Right atrium auricular region (tissue), 2 donors: ENCODE results near the gene BAIAP2. TPM values are rescaled to one million over a fixed set of nuclear protein-coding genes. Genes with fewer than 3 reads are reported as not detected.
"Not testable (repeated sequence)": the region's sequence is repeated elsewhere in the genome, so short reads cannot be mapped to it uniquely, and the experiment has no call there.

Experiments used
- DNase-seq: peaks from one replicate; pipeline ENCODE4 v3.0.0-alpha.2; 2019; ENCODE audit warnings: low spot score
- H3K27ac ChIP-seq, 2 donors: fragments of 200-600 bp; sonication (generic); 1 replicate in 1 of 2; 2 replicates in 1 of 2; pipeline ENCODE4 v1.5.1; 2016 to 2019
- H3K27me3 ChIP-seq, 2 donors: fragments of 200-600 bp; sonication (generic); one replicate each; pipeline versions ENCODE4 v1.5.1 to v1.6.0; 2017 to 2019
- H3K36me3 ChIP-seq: fragments of 200-600 bp; sonication (generic); one replicate; pipeline ENCODE4 v1.5.1; 2016
- H3K4me1 ChIP-seq, 2 donors: fragments of 200-600 bp; sonication (generic); one replicate each; pipeline versions ENCODE4 v1.5.1 to v1.6.0; 2017 to 2019
- H3K4me3 ChIP-seq, 2 donors: fragments of 200-600 bp; sonication (generic); 1 replicate in 1 of 2; 2 replicates in 1 of 2; pipeline ENCODE4 v1.5.1; 2017 to 2019; ENCODE audit warnings: mild to moderate bottlenecking in 1 of 2, moderate library complexity in 1 of 2
- H3K9me3 ChIP-seq, 2 donors: fragments of 200-600 bp; sonication (generic); one replicate each; pipeline ENCODE4 v1.5.1; 2019
- total RNA-seq, 2 donors: library from RNA; depleted of rRNA; stranded (reverse); fragments of >200 nt; gene quantifications; one replicate each; pipeline ENCODE4 v1.1.0, GENCODE V29; 2016
- TF ChIP-seq, protein P1 (sequence below), 2 donors: fragments of 200-600 bp; sonication (generic); IDR thresholded peaks; one replicate each; pipeline ENCODE4 v1.5.1; 2019; ENCODE audit warnings: antibody characterized with exemption in 2 of 2

Gene BAIAP2
- total RNA-seq, 2 donors from 2014 or later = 27.9 to 36.5 TPM

DNA sequence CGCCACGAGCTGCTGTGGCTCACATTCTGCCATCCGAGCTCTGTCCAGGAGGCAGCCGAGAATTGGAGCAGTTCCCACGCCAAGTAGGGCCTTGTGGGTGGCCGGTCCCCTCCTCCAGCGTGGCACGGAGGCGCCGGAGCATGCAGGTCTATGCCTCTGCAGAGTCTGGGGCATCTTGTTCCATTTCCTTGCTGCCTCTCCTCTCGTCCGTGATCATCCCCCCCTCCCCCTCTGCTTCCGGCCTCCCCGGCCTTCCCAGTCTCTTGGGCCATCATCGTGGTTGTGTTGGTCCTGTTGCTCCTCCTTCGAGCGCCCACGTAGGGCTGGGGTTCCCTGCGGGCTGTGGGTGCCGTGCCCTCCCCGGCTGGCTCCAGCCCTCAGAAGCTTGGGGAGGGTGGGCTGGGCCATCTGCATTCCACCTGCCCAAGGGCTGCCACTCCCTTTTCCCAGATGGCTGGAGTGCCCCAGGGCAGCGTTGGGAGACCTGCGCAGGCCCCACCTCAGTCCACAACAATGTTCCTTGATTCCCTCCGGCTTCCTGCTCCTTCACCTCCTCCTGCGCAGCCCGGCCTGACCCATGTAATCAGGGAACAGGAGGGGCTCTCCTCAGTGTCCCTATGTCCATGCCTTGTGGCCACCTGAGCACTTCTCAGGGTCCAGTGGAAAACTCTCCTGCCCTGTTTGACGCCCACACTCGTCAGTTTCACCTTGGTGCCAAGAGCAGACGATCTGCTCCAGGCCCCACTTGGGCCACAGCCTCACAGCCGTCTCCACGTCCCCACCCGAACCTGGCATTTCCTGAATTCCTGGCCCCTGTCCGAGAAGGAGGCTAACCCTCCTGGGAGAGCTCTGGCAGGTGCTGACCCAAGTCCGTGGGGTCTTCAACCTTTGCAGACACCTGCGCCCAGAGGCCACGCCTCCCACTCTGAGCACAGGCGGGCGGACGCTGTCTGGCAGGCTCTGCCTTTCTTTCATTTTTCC is 37.1 kb downstream of the BAIAP2 start:
- TF ChIP-seq, protein P1, sequence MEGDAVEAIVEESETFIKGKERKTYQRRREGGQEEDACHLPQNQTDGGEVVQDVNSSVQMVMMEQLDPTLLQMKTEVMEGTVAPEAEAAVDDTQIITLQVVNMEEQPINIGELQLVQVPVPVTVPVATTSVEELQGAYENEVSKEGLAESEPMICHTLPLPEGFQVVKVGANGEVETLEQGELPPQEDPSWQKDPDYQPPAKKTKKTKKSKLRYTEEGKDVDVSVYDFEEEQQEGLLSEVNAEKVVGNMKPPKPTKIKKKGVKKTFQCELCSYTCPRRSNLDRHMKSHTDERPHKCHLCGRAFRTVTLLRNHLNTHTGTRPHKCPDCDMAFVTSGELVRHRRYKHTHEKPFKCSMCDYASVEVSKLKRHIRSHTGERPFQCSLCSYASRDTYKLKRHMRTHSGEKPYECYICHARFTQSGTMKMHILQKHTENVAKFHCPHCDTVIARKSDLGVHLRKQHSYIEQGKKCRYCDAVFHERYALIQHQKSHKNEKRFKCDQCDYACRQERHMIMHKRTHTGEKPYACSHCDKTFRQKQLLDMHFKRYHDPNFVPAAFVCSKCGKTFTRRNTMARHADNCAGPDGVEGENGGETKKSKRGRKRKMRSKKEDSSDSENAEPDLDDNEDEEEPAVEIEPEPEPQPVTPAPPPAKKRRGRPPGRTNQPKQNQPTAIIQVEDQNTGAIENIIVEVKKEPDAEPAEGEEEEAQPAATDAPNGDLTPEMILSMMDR (IDR thresholded peaks at IDR 0.05) = no peak
- Histone ChIP-seq H3K4me1 (peaks cover 0 to 18% of the 10 kb centered on the region in 2 donors), H3K27me3 (no peaks in the 10 kb centered on the region), H3K9me3 (no peaks in the 10 kb centered on the region), H3K27ac (no peak overlapping the region), H3K36me3 (peaks cover 8% of the 10 kb centered on the region), H3K4me3 (no peak overlapping the region)
- DNase-seq = no peak

DNA sequence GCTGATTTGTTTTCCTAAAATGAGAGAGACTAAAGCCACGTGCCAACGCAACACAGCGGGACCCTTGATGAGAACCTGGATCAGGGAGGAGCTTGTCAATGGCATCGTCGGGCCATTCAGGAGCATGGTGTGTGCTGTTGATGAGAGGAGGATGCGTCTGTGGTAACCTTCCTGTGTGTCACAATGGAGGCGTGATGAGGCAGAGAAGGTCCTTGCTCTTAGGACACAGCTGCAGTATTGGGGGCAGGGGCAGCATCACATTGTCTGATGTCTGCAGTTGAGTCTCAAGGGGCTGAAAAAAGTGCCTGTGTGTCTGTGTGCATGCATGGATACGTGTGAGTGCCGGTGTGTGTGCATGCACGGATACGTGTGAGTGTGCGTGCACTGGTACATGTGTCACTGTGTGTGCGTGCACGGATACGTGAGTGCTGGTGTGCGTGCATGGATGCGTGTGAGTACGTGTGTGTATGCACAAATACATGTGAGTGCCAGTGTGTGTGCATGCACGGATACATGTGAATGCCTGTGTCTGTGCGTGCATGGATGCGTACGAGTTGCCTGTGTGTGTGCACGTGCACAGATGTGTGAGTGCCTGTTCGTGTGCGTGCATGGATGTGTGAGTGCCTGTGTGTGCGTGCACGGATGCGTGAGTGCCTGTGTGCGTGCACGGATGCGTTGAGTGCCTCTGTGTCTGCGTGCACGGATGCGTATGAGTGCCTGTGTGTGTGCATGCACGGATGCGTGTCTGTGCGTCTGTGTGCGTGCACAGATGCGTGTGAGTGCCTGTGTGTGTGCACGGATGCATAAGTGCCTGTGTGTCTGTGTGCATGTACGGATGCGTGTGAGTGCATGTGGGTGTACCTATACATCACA is 39.3 kb downstream of the BAIAP2 start:
- Histone ChIP-seq H3K4me1 (peaks cover 0 to 8% of the 10 kb centered on the region in 2 donors), H3K27ac (no peak overlapping the region), H3K36me3 (peaks cover 8% of the 10 kb centered on the region), H3K4me3 (no peak overlapping the region), H3K9me3 (no peaks in the 10 kb centered on the region), H3K27me3 (no peaks in the 10 kb centered on the region)
- no peak for DNase-seq
- TF ChIP-seq, protein P1 (IDR thresholded peaks at IDR 0.05) = no peak

DNA sequence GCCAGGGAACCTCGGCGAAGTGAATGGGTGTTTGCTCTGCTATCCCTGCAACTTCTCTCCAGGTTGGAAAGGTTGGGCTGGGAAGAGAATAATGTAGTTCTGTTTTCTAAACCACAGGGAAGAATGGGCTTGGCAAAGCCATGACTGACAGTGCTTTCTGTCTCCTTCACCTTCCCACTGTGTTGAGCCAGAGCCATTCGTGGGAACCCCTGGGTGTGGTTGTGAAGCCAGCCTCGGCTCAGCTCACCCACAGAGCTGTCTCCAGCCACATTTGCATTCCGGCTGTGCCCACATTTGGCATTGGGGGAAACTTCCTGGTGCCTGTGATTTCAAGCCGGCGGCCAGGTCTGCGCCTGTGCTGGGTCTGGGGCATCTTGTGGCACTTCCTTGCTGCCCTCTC is 39.9 kb downstream of the BAIAP2 start:
- Histone ChIP-seq H3K27me3 (no peaks in the 10 kb centered on the region), H3K4me1 (peaks cover 0 to 9% of the 10 kb centered on the region in 2 donors), H3K27ac (no peak overlapping the region), H3K4me3 (no peak overlapping the region), H3K9me3 (no peaks in the 10 kb centered on the region), H3K36me3 (peaks cover 8% of the 10 kb centered on the region)
- TF ChIP-seq, protein P1 (IDR thresholded peaks at IDR 0.05) = no peak
- no peak for DNase-seq

DNA sequence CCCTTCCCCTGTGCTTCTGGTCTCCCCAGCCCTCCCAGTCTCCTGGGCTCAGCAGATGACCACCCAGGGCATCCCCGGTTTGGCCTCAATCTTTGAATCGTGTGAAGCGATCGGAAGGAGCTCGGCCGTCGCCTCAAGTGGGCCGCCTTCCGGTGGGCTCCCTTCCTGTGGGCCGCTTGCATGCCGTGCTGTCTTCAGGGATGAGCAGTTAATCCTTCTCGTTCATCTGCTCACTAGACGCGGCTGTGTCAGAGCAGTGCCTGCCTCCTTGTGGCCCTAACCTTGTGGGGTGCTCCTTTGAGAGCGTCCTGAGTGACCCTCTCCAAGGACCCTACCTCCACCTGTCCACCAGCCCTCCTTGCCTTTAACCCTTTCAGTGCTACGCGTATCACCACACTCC is 40.4 kb downstream of the BAIAP2 start:
- peaks cover 0 to 14% of the 10 kb centered on the region in 2 donors for H3K4me1 ChIP-seq
- no peaks in the 10 kb centered on the region for H3K9me3 ChIP-seq
- no peak overlapping the region for H3K4me3 ChIP-seq
- peaks cover 8% of the 10 kb centered on the region for H3K36me3 ChIP-seq
- TF ChIP-seq, protein P1 (IDR thresholded peaks at IDR 0.05) = no peak
- no peaks in the 10 kb centered on the region for H3K27me3 ChIP-seq
- DNase-seq = no peak
- H3K27ac ChIP-seq = no peak overlapping the region

DNA sequence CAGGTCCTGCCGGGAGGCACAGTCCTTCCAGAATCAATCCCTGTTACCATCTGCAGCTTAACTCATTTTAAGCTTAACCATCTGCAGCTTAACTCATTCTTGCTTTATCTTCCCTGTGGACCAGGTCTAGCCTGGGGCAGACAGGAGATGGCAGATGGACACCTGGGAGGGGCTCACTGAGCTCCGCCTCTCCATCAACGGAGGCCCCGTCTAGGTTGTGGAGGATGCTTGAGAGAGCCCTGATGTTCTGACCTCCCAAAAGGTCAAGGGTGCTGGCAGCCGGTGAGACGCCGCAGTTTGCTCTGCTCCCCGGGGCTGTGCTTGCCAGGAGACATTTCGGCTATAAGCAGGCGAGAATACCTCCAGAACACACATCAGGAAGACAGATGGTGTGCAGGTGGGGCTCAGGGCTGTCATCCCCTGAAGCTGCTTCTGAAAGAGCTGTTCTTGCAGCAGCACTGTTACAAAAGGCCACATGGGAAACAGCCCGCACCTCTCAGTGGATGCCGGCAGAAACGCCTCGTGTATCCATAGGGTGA is 41.3 kb downstream of the BAIAP2 start:
- no peak for DNase-seq
- Histone ChIP-seq H3K36me3 (peaks cover 8% of the 10 kb centered on the region), H3K4me1 (peaks cover 0 to 23% of the 10 kb centered on the region in 2 donors), H3K9me3 (no peaks in the 10 kb centered on the region), H3K4me3 (no peak overlapping the region), H3K27me3 (no peaks in the 10 kb centered on the region), H3K27ac (no peak overlapping the region)
- TF ChIP-seq, protein P1 (IDR thresholded peaks at IDR 0.05) = no peak

DNA sequence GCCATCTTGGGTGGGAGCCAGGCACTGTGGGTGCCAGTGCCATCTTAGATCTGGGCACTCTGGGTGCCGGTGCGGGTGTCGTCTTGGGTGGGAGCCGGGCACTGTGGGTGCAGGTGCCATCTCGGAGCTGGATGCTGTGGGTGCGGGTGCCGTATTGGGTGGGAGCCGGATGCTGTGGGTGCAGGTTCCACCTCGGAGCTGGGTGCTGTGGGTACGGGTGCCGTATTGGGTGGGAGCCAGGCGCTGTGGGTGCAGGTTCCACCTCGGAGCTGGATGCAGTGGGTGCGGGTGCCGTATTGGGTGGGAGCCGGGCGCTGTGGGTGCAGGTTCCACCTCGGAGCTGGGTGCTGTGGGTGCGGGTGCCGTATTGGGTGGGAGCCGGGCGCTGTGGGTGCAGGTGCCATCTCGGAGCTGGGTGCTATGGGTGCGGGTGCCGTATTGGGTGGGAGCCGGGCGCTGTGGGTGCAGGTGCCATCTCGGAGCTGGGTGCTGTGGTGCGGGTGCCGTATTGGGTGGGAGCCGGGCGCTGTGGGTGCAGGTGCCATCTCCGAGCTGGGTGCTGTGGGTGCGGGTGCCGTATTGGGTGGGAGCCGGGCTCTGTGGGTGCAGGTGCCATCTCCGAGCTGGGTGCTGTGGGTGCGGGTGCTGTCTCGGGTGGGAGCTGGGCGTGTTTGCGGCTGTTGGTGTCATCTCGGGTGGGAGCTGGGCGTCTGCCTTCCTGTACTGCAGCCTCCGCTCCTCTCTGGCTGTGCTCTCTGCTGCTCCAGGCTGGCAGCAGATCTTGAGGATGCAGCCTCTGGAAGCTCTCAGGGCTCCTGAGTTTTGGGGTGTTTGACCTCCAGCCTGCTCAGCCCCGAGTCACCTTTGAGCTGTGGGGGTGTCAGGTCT is 43.3 kb downstream of the BAIAP2 start:
- not testable (repeated sequence) for H3K27ac ChIP-seq, H3K4me3 ChIP-seq, H3K27me3 ChIP-seq, H3K9me3 ChIP-seq, DNase-seq, H3K36me3 ChIP-seq
- H3K4me1 ChIP-seq = peaks cover 0 to 36% of the 10 kb centered on the region in 2 donors
